Endothelial cell of umbilical vein (primary cell): ENCODE results near the gene KAT14.
"Not testable (repeated sequence)": the region's sequence is repeated elsewhere in the genome, so short reads cannot be mapped to it uniquely, and the experiment has no call there.

Source experiments
- CTCF ChIP-seq, 2 donors: IDR thresholded peaks; 1 replicate in 1 of 2; 2 replicates in 1 of 2; pipeline ENCODE4 v1.5.1; 2011; ENCODE audit warnings: low read length in 2 of 2, mild to moderate bottlenecking in 2 of 2, moderate library complexity in 2 of 2, control low read depth in 1 of 2, inconsistent platforms in 1 of 2, low read depth in 1 of 2; ENCODE audit not compliant: insufficient read depth in 1 of 2; ENCODE audit errors: extremely low read depth in 1 of 2
- EZH2 ChIP-seq: IDR thresholded peaks from 2 replicates; pipeline ENCODE4 v1.6.1; 2012; ENCODE audit warnings: borderline replicate concordance, low read depth, mild to moderate bottlenecking, moderate library complexity, low read length, inconsistent platforms; ENCODE audit not compliant: severe bottlenecking
- GATA2 ChIP-seq: IDR thresholded peaks from 2 replicates; pipeline ENCODE4 v1.7.0; 2011; ENCODE audit warnings: low read depth, mild to moderate bottlenecking, moderate library complexity, mixed read lengths, low read length; ENCODE audit not compliant: insufficient read length, insufficient read depth
- MAX ChIP-seq: IDR thresholded peaks from 2 replicates; pipeline ENCODE4 v1.6.1; 2011; ENCODE audit not compliant: insufficient read depth, insufficient read length
- MYC ChIP-seq: IDR thresholded peaks from one replicate; pipeline ENCODE4 v1.6.1; 2011; ENCODE audit warnings: mild to moderate bottlenecking, low read depth, low read length
- POLR2A ChIP-seq: IDR thresholded peaks from 2 replicates; pipeline ENCODE4 v1.6.1; 2012; ENCODE audit warnings: low read depth, mild to moderate bottlenecking, control low read depth, low read length

- not testable (repeated sequence) for TF ChIP-seq MYC; CTCF (IDR thresholded peaks at IDR 0.05; ENCODE audit: extremely low read depth in 1 of 2, insufficient read depth in 1 of 2, low read depth in 1 of 2, low read length in 2 of 2); POLR2A; MAX; EZH2; GATA2
These were observed 9.1 kb upstream of the KAT14 start for GRCh38 chr20:18128574-18128973.
